ENCODE measurements around the gene CRTC3. TPM values are rescaled to one million over a fixed set of nuclear protein-coding genes. Genes with fewer than 3 reads are reported as not detected.

CRTC3 gene
- total RNA-seq, 1 experiment from 2014 or later: 25.9 TPM

DNA sequence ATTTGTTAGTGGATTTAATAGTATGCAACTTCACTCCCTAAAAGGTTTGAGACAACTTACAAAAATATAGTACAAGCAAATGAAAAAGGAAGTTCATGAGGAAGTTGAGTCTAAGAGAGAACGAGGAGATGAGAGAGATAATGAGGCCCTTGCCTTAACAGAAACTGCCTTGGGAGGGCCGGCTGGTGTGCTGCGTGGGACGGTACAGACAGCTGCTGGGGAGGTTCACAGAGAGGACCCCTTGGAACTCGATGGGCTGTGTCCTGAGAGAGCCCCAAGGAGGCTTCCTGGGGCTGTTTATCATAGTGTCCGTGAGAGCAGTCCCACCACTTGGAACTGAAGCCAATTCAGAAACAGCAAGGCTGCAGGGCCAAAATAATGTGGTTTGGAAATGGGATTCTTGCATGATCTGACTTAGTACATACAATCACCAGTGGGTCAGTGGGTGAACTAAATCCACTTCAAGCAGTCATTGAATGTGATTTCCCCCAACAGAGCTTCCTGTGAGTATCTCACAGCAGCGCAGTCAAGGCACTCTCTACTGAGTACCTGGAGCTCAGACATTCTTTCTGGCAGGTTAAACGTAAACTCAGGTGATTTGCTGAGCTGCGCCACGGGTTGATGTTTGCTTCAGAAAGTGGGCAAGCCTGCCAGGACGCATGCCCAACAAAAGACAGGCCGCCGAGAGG lies 90.8 kb downstream of the CRTC3 start:
- Mint-ChIP-seq H3K4me3 (ENCODE audit: unreplicated experiment) (no peak overlapping the region), H3K36me3 (ENCODE audit: insufficient read depth, unreplicated experiment) (peaks cover 43% of the 10 kb centered on the region), H3K27ac (ENCODE audit: low read depth, unreplicated experiment) (no peak overlapping the region), H3K4me1 (ENCODE audit: insufficient read depth, unreplicated experiment) (no peaks in the 10 kb centered on the region), H3K27me3 (ENCODE audit: insufficient read depth, unreplicated experiment) (no peaks in the 10 kb centered on the region), H3K9me3 (ENCODE audit: unreplicated experiment) (no peaks in the 10 kb centered on the region)
- POLR2A ChIA-PET: no interaction called here
- TF ChIP-seq, protein P1, sequence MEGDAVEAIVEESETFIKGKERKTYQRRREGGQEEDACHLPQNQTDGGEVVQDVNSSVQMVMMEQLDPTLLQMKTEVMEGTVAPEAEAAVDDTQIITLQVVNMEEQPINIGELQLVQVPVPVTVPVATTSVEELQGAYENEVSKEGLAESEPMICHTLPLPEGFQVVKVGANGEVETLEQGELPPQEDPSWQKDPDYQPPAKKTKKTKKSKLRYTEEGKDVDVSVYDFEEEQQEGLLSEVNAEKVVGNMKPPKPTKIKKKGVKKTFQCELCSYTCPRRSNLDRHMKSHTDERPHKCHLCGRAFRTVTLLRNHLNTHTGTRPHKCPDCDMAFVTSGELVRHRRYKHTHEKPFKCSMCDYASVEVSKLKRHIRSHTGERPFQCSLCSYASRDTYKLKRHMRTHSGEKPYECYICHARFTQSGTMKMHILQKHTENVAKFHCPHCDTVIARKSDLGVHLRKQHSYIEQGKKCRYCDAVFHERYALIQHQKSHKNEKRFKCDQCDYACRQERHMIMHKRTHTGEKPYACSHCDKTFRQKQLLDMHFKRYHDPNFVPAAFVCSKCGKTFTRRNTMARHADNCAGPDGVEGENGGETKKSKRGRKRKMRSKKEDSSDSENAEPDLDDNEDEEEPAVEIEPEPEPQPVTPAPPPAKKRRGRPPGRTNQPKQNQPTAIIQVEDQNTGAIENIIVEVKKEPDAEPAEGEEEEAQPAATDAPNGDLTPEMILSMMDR (IDR thresholded peaks at IDR 0.05; ENCODE audit: unreplicated experiment): no peak
- CTCF ChIA-PET: interaction anchor here (0.6 to 0.7 kb wide), 3 partner anchors 138 to 152 kb away, joined by 3 read pairs; no protein-coding TSS in a partner anchor
- DNase-seq (ENCODE audit: unreplicated experiment): no peak
- BruUV-seq (replicated peaks): no TSS peak
- intact Hi-C loops (cut with micrococcal nuclease): no loop called here

DNA sequence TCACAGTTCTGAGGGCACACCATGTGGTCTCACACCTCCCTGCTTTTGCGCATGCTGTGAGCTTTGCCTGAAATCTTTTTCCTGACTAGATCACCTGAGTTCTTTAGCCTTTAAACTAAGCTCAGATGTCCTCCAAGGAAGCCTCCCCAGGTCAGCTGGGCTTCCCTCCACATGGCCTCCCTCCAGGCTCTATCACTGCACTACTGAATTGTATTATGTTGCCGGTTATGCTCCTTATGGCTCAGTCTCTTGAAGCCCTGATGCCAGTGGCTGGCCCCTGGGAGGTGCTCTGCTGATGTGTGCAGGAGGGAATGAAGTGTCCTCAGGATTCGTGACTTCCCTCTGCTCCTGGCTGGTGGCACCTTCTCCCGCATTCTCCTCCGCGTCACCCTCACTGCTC lies 94.1 kb downstream of the CRTC3 start:
- no peaks in the 10 kb centered on the region for H3K4me1 Mint-ChIP-seq (ENCODE audit: insufficient read depth, unreplicated experiment)
- CTCF ChIA-PET: no interaction called here

DNA sequence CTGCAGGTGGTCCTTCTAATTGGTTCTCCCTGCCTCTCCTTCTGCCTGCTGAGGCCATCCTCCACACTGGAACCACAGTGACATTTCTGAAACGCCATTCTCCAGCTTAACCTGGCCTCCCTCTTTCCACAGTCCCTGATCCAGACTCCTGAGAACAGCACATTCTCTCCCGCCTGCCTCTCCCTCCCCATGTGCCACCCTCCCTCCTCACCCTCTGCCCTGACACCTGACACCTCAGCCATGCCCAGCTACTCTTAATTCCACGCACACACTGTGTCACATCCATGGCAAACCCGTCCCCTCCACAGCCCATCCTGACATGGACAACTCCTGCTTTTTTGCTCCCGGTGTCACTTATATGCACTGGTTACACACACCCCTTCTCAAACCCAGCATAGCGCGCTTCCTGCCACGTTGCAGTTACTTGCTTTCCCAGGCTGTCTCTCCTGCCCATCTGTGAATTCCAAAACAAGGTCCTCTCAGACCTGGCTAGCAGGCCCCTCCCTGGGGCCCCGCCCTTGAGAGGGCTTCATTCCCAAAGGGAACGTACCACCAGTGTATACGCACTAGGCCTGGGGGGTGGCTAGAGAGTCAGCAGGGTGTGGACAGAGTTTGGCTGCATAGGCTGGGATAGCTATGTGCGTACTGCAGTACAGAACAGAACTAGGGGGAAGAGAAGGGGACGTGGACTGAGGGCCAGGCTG lies 94.7 kb downstream of the CRTC3 start:
- TF ChIP-seq, protein P1 (IDR thresholded peaks at IDR 0.05; ENCODE audit: unreplicated experiment): no peak
- Mint-ChIP-seq H3K27me3 (ENCODE audit: insufficient read depth, unreplicated experiment) (no peaks in the 10 kb centered on the region), H3K4me1 (ENCODE audit: insufficient read depth, unreplicated experiment) (no peaks in the 10 kb centered on the region), H3K4me3 (ENCODE audit: unreplicated experiment) (no peak overlapping the region), H3K27ac (ENCODE audit: low read depth, unreplicated experiment) (no peak overlapping the region), H3K36me3 (ENCODE audit: insufficient read depth, unreplicated experiment) (peaks cover 49% of the 10 kb centered on the region), H3K9me3 (ENCODE audit: unreplicated experiment) (no peaks in the 10 kb centered on the region)
- intact Hi-C loops (cut with micrococcal nuclease): no loop called here
- no peak for DNase-seq (ENCODE audit: unreplicated experiment)
- POLR2A ChIA-PET: no interaction called here
- CTCF ChIA-PET: interaction anchor here (0.7 kb wide), 1 partner anchor 122 kb away, joined by 3 read pairs; no protein-coding TSS in a partner anchor
- BruUV-seq (replicated peaks): no TSS peak

More for the DNA sequence above, 94.1 kb downstream of the CRTC3 start:
- TF ChIP-seq, protein P1 (IDR thresholded peaks at IDR 0.05; ENCODE audit: unreplicated experiment): no peak
- Mint-ChIP-seq H3K36me3 (ENCODE audit: insufficient read depth, unreplicated experiment) (peaks cover 49% of the 10 kb centered on the region), H3K27me3 (ENCODE audit: insufficient read depth, unreplicated experiment) (no peaks in the 10 kb centered on the region), H3K4me3 (ENCODE audit: unreplicated experiment) (no peak overlapping the region), H3K9me3 (ENCODE audit: unreplicated experiment) (no peaks in the 10 kb centered on the region), H3K27ac (ENCODE audit: low read depth, unreplicated experiment) (no peak overlapping the region)
- no peak for DNase-seq (ENCODE audit: unreplicated experiment)
- POLR2A ChIA-PET: no interaction called here
- intact Hi-C loops (cut with micrococcal nuclease): no loop called here
- no TSS peak for BruUV-seq (replicated peaks)

DNA sequence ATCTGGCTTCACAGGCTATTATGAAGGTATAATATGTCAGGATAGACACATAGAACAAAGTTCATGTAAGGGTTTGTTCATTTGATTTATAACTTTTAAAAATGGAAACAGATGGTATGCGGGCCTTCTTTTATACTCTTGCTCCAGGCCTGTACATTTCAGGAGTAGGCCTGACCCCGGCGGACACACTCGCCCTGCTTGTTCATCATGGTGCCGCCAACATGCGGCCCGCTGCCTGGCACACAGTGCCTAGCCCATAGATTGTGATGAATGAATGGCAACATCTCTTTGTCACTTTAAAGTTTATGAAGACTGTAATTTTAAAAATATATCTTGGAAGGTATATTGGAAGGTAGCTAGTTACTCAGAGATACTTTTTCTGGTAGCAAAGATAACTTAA lies 95.3 kb downstream of the CRTC3 start:
- DNase-seq (ENCODE audit: unreplicated experiment): no peak
- ChIA-PET POLR2A (interaction anchor here (0.6 kb wide), 1 partner anchor 69 kb away, joined by 3 read pairs; no protein-coding TSS in a partner anchor), CTCF (no interaction called here)
- Mint-ChIP-seq H3K36me3 (ENCODE audit: insufficient read depth, unreplicated experiment) (peaks cover 48% of the 10 kb centered on the region), H3K4me3 (ENCODE audit: unreplicated experiment) (no peak overlapping the region), H3K9me3 (ENCODE audit: unreplicated experiment) (no peaks in the 10 kb centered on the region), H3K4me1 (ENCODE audit: insufficient read depth, unreplicated experiment) (no peaks in the 10 kb centered on the region), H3K27ac (ENCODE audit: low read depth, unreplicated experiment) (no peak overlapping the region), H3K27me3 (ENCODE audit: insufficient read depth, unreplicated experiment) (no peaks in the 10 kb centered on the region)
- TF ChIP-seq, protein P1 (IDR thresholded peaks at IDR 0.05; ENCODE audit: unreplicated experiment): no peak
- intact Hi-C loops (cut with micrococcal nuclease): no loop called here
- BruUV-seq (replicated peaks): no TSS peak
